Astrocyte (in vitro differentiated cells and primary cell): ENCODE data around the gene MDFI. TPM values are rescaled to one million over a fixed set of nuclear protein-coding genes. Genes with fewer than 3 reads are reported as not detected.

Source experiments
- DNase-seq: peaks from one replicate; pipeline ENCODE4 v3.0.0-alpha.2; 2010; ENCODE audit warnings: low read depth
- FAIRE-seq: peaks from 2 replicates; lab custom pipeline; 2011; peaks lifted over from hg19 to GRCh38; lab: Jason Lieb, UNC
- H2AFZ ChIP-seq: 2 replicates; pipeline ENCODE4 v1.6.0; 2012; ENCODE audit warnings: low read depth, low read length, inconsistent platforms
- H3K27ac ChIP-seq: 2 replicates; pipeline ENCODE4 v1.5.1; 2011; ENCODE audit warnings: low read depth, low read length, inconsistent platforms
- H3K27me3 ChIP-seq: 2 replicates; pipeline ENCODE4 v1.6.0; 2011; ENCODE audit warnings: low read length, inconsistent platforms; ENCODE audit not compliant: insufficient read depth
- H3K36me3 ChIP-seq: 2 replicates; pipeline ENCODE4 v1.5.1; 2011; ENCODE audit warnings: low read length, inconsistent platforms; ENCODE audit not compliant: insufficient read depth
- H3K4me1 ChIP-seq: 2 replicates; pipeline ENCODE4 v1.5.1; 2011; ENCODE audit warnings: low read length, inconsistent platforms; ENCODE audit not compliant: insufficient read depth
- H3K4me2 ChIP-seq: 2 replicates; pipeline ENCODE4 v1.6.0; 2012; ENCODE audit warnings: low read length, inconsistent platforms
- H3K4me3 ChIP-seq: 2 replicates; pipeline ENCODE4 v1.5.1; 2011; ENCODE audit warnings: low read depth, mild to moderate bottlenecking, low read length, inconsistent platforms; ENCODE audit not compliant: insufficient read depth
- H3K79me2 ChIP-seq: 2 replicates; pipeline ENCODE4 v1.6.0; 2012; ENCODE audit warnings: mild to moderate bottlenecking, low read length, inconsistent platforms; ENCODE audit not compliant: insufficient read depth
- H3K9ac ChIP-seq: 2 replicates; pipeline ENCODE4 v1.6.0; 2012; ENCODE audit warnings: mild to moderate bottlenecking, low read length, inconsistent platforms
- H3K9me3 ChIP-seq: 2 replicates; pipeline ENCODE4 v1.5.1; 2012; ENCODE audit warnings: low read depth, mild to moderate bottlenecking, low read length, inconsistent platforms; ENCODE audit not compliant: insufficient read depth
- H4K20me1 ChIP-seq: 2 replicates; pipeline ENCODE4 v1.6.0; 2012; ENCODE audit warnings: low read length, inconsistent platforms; ENCODE audit not compliant: insufficient read depth
- H3K27ac Mint-ChIP-seq: one replicate; pipeline ENCODE4 v1.8.0; 2021; ENCODE audit warnings: mild to moderate bottlenecking, mixed read lengths; ENCODE audit not compliant: unreplicated experiment
- H3K27me3 Mint-ChIP-seq: one replicate; pipeline ENCODE4 v1.8.0; 2021; ENCODE audit warnings: low read depth, mixed read lengths; ENCODE audit not compliant: unreplicated experiment
- H3K36me3 Mint-ChIP-seq: one replicate; pipeline ENCODE4 v1.8.0; 2021; ENCODE audit warnings: low read depth, mixed read lengths; ENCODE audit not compliant: unreplicated experiment
- H3K4me1 Mint-ChIP-seq: one replicate; pipeline ENCODE4 v1.8.0; 2021; ENCODE audit warnings: low read depth, mixed read lengths; ENCODE audit not compliant: unreplicated experiment
- H3K4me3 Mint-ChIP-seq: one replicate; pipeline ENCODE4 v1.8.0; 2021; ENCODE audit warnings: mild to moderate bottlenecking, moderate library complexity, mixed read lengths; ENCODE audit not compliant: unreplicated experiment
- H3K9me3 Mint-ChIP-seq: one replicate; pipeline ENCODE4 v1.8.0; 2021; ENCODE audit warnings: mild to moderate bottlenecking, mixed read lengths; ENCODE audit not compliant: unreplicated experiment
- CTCF ChIP-seq: IDR thresholded peaks from 2 replicates; pipeline ENCODE4 v1.5.1; 2011; ENCODE audit warnings: low read depth, mild to moderate bottlenecking, inconsistent platforms, low read length, moderate library complexity; ENCODE audit not compliant: insufficient read depth
- EZH2 ChIP-seq: IDR thresholded peaks from 2 replicates; pipeline ENCODE4 v1.6.1; 2012; ENCODE audit warnings: mild to moderate bottlenecking, low read length, inconsistent platforms; ENCODE audit not compliant: insufficient read depth
- total RNA-seq: library from RNA; stranded (reverse); gene quantifications from 2 replicates; pipeline ENCODE4 v1.2.1, GENCODE V29; 2021

The MDFI gene
- total RNA-seq, 1 donor from 2014 or later: 144 TPM

- no peaks in the 10 kb centered on the region for H3K27me3 ChIP-seq
- no peak for FAIRE-seq
- peak overlapping the region; percentile 73 for H3K4me2 ChIP-seq
- no peaks in the 10 kb centered on the region for H3K79me2 ChIP-seq
- H3K36me3 Mint-ChIP-seq: no peaks in the 10 kb centered on the region
- peaks cover 19% of the 10 kb centered on the region for H3K27me3 Mint-ChIP-seq
- no peaks in the 10 kb centered on the region for H4K20me1 ChIP-seq
- no peaks in the 10 kb centered on the region for H3K9me3 ChIP-seq
- H3K36me3 ChIP-seq: no peaks in the 10 kb centered on the region
- no peak for TF ChIP-seq CTCF
- H2AFZ ChIP-seq: no peak overlapping the region
- H3K4me3 Mint-ChIP-seq: no peak overlapping the region
- H3K4me3 ChIP-seq: peak overlapping the region; percentile 15
- H3K27ac Mint-ChIP-seq: peak overlapping the region; percentile 72
- H3K9ac ChIP-seq: peak overlapping the region; percentile 83
- peak overlapping the region; percentile 99 for H3K27ac ChIP-seq
- DNase-seq: no peak
- H3K4me1 Mint-ChIP-seq: peaks cover 14% of the 10 kb centered on the region
- peaks cover 38% of the 10 kb centered on the region for H3K4me1 ChIP-seq
- H3K9me3 Mint-ChIP-seq: no peaks in the 10 kb centered on the region
Measured at GRCh38 chr6:41699063-41699462, 60.8 kb downstream of the MDFI start.

GRCh38 chr6:41700463-41701347, 62.4 kb downstream of the MDFI start:
- no peaks in the 10 kb centered on the region for H3K27me3 ChIP-seq
- H3K4me2 ChIP-seq: no peak overlapping the region
- H3K27ac ChIP-seq: peak overlapping the region; percentile 4
- H2AFZ ChIP-seq: no peak overlapping the region
- Mint-ChIP-seq H3K36me3 (no peaks in the 10 kb centered on the region), H3K4me1 (peaks cover 11% of the 10 kb centered on the region), H3K27me3 (peaks cover 26% of the 10 kb centered on the region), H3K4me3 (no peak overlapping the region), H3K27ac (no peak overlapping the region), H3K9me3 (no peaks in the 10 kb centered on the region)
- no peak overlapping the region for H3K4me3 ChIP-seq
- TF ChIP-seq CTCF (no peak), EZH2 (no peak)
- no peaks in the 10 kb centered on the region for H3K9me3 ChIP-seq
- H3K36me3 ChIP-seq: no peaks in the 10 kb centered on the region
- no peaks in the 10 kb centered on the region for H4K20me1 ChIP-seq
- no peaks in the 10 kb centered on the region for H3K79me2 ChIP-seq
- FAIRE-seq (no peak), DNase-seq (no peak)
- H3K9ac ChIP-seq: no peak overlapping the region
- H3K4me1 ChIP-seq: peaks cover 34% of the 10 kb centered on the region
